Embryonic facial prominence (tissue), 1 donor: Measurements from ENCODE around the gene CLMN.

Experiments used
- DNase-seq: peaks from one replicate; pipeline ENCODE4 v3.0.0-alpha.2; 2016; ENCODE audit errors: extremely low spot score

CLMN gene

DNA sequence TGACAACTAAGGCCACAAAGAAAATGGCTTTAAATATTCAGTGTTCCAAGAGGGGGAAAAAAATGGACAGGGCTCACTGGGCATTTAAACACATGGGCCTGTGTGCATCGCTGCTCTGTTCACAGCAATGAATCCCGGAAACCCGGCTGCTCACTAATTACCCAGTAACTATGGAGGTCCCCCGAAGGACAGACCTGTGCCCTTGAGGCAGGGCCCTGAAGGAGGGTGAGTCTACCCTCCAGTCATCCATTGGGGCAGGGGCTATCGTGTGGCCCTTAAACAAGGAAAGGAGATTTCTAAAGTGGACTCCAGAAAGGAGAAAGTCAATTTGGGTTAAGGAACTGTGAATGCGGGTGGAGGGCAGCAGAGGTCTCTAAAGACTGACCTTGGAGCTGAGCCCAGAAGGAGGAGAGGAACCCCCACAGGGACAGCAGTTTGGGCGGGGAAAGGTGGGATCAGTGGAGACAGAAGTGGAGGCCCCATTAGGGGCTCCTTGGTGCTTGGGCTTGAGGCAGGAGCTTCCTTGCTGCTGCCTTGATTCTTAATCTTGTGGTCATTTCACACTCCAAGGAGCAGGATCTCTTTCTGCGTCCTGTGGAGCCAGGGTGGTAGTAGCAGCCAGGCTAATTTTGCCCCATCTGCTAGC is 1.4 kb upstream of the CLMN start:
- DNase-seq = no peak

DNA sequence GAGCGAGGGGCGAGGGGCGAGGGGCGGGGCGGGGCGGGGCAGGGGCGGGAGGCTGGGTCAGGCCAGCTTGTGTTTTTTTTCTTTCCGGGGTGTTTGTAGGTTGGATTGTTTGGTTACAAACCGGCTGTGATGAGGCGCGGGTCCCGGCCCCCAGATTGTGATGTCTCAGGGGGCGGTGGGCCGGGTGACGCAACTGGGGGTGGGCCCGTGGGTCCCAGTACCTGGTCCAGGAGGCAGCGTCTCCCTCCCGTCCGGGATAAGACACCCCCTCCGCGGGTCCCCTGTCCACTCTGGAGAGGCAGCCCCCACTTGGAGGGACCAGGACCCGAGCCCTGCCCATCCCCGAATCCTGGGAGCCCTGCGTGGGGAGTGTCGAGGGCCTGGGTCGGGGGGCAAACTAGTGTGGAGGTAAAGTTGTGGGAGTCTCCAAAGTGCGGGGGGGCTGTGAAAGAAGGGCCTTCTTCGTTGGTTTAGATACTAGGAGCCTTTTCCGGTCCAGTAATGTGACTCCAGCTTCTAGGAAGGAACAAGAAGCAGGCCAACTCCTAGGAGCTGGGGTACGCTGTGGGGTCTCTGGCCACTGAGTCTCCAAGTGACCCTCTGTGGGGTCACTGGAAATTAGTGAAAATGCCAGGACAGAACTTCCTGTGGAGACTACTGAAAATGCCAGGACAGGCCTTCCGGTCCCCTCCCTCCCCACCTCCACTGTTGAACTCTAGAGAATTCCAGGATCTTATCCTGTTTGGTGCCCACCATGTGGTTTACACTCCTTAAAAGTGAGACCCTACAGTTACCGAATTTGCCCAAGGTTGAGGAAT is 579 bp upstream of the CLMN start:
- DNase-seq = no peak

DNA sequence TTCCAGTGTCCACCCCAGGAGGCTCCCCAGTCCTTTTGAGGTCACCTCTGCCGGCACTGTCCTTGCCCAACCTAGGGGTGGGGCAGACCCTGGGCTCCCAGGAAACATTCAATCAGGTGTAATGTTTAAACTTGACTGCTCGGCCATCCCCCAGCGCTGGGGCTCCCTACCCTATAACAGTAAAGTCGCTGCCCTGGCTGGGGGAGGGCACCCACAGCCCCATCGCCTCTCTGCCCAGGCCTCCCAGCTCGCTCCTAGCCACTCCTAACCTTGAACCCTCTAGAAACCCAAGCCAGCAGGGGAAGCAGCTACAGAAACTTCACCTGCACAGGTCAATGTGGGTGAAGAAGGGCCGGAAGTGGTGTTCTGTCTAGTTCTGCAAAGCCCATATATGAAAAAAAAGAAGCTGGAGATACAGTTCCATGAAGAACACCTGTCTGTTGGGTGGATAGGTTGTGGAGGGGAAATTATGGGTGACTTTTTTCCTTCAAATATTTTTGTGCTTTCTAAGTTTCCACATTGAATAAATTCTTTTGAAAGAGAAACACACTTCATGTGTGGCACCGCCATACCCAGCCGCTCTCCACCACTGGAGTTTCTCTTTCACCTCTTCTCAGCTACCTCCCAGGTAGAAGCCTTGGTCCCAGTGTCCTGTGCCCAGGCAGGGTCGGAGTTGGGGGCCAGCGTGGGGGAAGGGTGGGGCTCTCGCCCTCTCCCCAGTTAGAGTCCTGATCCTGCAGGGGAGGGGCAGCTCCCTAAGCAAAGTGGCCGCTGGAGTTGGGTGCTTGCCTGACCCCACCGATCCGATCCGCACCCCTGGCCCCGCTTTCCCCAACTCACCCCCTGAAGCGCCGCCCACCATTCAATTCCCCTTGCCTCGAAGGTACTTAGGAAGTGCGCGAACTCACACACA is 1.1 kb downstream of the CLMN start:
- no peak for DNase-seq

- DNase-seq = no peak
Measured at GRCh38 chr14:95317817-95318343, 1.8 kb downstream of the CLMN start.

- DNase-seq = no peak
Measured at GRCh38 chr14:95316821-95317220, 2.9 kb downstream of the CLMN start.

- no peak for DNase-seq
Measured at GRCh38 chr14:95315579-95315978, 4.1 kb downstream of the CLMN start.

GRCh38 chr14:95315156-95315555 is 4.6 kb downstream of the CLMN start:
- DNase-seq = no peak

DNA sequence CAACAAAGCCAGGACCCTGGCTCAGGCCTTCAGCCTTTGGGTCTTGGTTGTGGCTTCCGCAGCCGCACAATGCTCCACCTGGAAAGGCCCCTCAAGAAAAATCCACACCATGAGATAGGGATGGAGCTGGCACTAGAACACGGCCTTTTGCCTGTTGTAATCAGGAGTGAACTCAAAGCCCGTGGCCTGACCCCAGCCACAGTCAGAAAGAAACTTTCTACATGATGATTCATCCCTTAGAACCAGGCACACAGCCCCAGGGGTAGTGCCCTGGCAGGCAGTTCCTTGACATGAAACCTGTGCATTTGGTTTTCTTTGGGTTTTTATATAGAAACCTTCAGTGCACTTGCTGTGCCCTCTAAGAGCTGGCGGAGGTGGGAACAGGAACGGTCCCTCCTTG is 5.1 kb downstream of the CLMN start:
- no peak for DNase-seq

- DNase-seq = no peak
Measured at GRCh38 chr14:95313707-95314106, 6.0 kb downstream of the CLMN start.

DNA sequence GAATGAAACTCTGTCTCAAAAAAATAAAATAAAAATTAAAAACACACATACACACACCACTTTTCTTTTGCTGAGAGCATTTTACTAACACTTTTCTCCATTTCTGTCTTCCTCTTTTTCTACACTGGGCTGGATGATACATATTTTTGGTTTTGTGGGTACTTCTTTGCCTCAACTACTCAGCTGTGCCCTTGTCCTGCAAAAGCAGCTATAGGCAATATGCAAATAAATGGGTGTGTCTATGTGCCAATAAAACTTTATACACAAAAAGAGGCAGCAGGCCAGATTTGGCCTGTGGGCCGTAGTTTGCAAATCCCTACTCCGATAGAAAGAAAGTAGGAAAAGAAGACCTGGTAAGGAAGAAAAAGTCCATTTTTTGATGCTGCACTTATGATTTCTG is 6.5 kb downstream of the CLMN start:
- DNase-seq = no peak

DNA sequence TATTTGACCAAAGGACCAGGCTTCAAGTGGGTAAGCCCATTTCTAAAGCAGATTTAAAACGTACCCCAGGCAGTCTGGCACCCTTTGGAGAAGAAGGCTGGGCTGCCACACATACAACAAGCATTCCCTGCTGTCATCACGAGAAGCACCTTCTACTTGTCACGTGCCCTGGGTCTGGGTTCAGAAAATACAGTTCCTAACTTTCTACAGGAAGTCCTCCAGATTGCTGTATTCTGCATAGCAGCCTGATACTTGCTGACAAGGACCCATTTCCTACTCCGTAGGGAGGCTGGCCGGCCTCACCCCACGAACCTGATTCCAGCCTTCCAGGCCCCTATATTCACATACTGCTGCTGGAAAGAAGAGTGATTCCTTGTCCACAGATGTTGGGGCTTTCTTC is 7.4 kb downstream of the CLMN start:
- DNase-seq = no peak

DNA sequence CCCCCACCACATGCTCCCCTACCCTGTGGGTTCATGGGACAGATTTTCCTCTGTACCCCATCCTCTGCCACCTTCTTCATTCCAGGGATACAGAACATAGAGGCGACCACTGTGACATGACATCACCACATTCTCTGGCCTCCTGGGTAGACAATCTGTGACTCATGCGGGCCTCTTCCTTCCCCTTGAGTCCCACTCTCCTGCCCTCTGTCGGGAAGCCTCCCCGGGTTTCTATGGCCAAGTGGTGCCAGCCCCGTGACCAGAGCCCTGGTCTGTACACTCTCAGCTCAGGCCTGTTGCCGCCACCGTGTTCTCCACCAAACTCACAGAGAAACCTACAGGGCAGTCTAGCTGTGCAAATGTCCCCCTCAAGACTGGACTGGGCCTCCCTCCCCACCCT is 8.0 kb downstream of the CLMN start:
- no peak for DNase-seq

- DNase-seq = no peak
Measured at GRCh38 chr14:95310635-95311380, 8.9 kb downstream of the CLMN start.

GRCh38 chr14:95309261-95310051 is 10.3 kb downstream of the CLMN start:
- no peak for DNase-seq

GRCh38 chr14:95308073-95308472 is 11.6 kb downstream of the CLMN start:
- no peak for DNase-seq

DNA sequence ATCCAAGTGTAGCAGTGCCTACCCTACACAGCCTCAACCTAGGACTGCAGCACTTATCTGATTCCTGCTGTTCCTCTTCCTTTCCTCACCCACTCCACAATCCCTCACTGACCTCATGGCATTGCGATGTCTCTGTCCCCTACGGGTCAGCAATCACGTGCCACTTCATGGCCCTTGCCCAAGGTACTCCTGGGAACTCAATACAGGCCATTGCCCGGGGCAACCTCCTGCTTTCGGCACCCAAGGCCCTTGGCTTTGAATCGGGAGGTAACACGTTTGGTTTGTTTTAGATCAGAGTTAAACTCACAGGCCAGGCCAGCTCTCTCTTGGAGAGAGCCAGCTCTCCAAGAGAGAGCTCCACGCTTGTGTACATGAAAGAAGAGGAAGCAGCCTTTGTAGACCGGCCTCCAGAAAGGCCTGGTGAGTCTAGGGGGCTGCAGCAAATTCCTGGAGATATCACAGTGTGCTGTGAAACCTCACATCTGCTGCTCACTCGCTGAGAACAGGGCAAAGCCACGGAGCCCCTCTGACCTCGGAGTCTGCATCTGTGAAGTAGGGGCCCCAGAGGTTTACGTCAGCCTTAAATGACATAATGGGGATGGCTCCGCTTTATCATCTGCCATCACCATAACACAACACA is 12.2 kb downstream of the CLMN start:
- DNase-seq = no peak

DNA sequence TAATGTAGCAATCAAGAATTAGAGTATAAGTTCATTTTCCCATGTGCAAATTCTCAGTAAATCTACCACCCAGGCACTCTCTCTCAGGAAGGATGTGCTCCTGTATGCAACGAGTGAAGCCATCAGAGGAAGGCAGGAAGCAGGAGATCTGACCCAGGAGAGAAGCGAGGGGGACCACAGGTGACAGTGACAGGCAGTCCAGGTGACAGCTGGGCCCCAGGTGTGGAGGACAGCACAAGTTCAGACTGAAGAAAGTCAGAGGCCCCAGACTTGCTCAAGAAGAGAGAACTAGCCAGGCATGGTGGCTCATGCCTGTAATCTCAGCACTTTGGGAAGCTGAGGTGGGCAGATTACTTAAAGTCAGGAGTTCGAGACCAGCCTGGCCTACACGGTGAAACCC is 13.8 kb downstream of the CLMN start:
- DNase-seq = no peak

DNA sequence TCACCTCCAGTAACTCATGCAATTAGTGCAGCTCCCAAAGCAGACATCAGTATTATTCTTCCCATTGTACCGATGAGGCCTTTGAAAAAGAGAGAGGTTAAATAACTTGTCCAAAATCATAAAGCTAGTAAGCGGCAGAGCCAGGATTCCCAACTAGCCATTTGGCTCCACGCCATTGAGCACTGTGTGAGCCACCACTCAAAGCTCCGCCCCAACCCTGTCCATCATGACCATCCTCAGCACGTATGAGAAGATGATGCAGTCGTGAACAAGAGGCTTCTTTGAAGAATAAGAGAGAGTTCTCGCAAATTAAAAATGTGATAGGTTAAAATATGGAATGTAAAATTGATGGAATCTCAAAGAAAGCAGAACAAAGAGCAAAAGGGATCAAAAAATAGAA is 14.6 kb downstream of the CLMN start:
- DNase-seq = no peak

GRCh38 chr14:95304342-95304741 is 15.4 kb downstream of the CLMN start:
- DNase-seq = no peak

DNA sequence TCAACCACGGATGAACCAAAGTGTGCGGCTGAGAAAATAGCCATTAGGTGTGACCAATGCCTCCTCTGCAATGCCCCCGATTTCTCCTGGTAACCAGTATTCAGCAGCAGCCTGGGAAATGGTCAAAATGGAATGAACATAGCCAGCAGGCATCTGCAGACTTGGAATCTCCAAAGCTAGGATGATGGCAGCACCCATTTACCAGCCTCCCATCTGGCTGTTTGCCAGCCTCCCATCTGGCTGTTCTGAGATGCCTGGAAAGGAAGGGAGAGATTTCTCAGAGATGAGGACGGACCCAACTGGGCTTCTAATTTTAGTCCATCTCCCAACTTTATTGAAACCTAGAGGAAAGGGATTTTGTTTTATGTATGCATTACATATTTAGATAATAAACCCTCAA is 16.2 kb downstream of the CLMN start:
- no peak for DNase-seq
